Mucosa of stomach (tissue), 1 donor: ENCODE data around the gene TGFBR3.
"Not testable (repeated sequence)": the region's sequence is repeated elsewhere in the genome, so short reads cannot be mapped to it uniquely, and the experiment has no call there.

Source experiments
- H3K27me3 ChIP-seq: one replicate; pipeline ENCODE4 v1.7.0; 2013; ENCODE audit warnings: mild to moderate bottlenecking, low read length; ENCODE audit not compliant: control insufficient read depth, insufficient read depth
- H3K36me3 ChIP-seq: one replicate; pipeline ENCODE4 v1.7.0; 2013; ENCODE audit warnings: low read length; ENCODE audit not compliant: control insufficient read depth, insufficient read depth
- H3K4me1 ChIP-seq: one replicate; pipeline ENCODE4 v1.7.0; 2013; ENCODE audit warnings: mild to moderate bottlenecking, low read length; ENCODE audit not compliant: control insufficient read depth, insufficient read depth
- H3K4me3 ChIP-seq: one replicate; pipeline ENCODE4 v1.7.0; 2013; ENCODE audit warnings: low read length
- H3K9ac ChIP-seq: one replicate; pipeline ENCODE4 v1.7.0; 2013; ENCODE audit warnings: mild to moderate bottlenecking, low read length, moderate library complexity
- H3K9me3 ChIP-seq: one replicate; pipeline ENCODE4 v1.7.0; 2013; ENCODE audit warnings: mild to moderate bottlenecking, low read length, moderate library complexity; ENCODE audit not compliant: control insufficient read depth
- donor health status: Pancreatic carcinoma.

Gene TGFBR3

DNA sequence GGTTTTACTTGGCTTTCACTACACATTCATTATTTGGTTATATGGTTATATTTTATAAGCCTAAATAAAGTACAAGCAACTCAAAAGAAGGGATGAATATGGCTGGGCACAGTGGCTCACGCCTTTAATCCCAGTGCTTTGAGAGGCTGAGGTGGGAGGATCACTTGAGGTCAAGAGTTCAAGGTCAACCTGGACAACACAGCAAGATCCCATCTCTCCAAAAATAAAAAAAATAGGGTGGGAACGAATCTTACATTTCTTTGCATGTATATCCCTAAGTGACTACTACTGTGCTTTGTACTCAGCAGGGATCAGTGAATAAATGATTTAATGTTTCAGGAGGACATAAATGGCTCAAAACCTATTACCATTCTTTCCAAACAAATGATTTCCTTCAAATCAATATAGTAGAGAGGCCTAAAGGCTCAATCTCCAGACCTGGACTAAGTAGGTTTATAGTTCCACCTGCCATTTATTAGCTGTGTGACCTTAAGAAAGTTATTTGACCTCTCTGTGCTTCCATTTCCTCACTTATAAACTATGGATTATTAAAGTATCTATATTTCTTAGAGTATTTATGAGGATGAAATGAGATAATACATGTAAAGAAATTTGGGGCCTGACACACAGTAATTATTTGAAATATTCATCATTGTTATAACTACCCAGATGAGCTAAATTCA is 28.3 kb downstream of the TGFBR3 start:
- H3K27me3 ChIP-seq, result no peaks in the 10 kb centered on the region
- H3K4me1 ChIP-seq, result no peaks in the 10 kb centered on the region
- H3K9ac ChIP-seq, result no peak overlapping the region
- H3K9me3 ChIP-seq, result no peaks in the 10 kb centered on the region
- no peaks in the 10 kb centered on the region for H3K36me3 ChIP-seq
- no peak overlapping the region for H3K4me3 ChIP-seq

DNA sequence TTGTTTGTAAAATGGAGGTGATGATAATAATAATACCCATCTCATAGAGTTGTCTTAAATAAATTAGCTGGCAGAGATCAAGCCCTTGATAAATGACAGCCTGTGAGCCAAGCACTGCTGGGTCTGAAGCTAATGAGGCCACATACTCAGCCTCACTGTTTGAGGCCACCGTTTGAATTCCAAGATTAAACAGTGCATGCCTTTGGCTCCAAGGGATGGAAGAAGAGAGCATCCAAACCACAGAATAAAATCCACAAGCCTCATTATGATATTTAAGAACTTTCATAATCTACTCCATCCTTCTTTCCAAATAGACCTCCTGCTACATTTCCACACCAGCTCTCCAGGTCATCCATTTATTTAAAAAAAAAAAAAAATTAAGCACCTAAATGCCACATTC is 29.0 kb downstream of the TGFBR3 start:
- Histone ChIP-seq H3K27me3 (no peaks in the 10 kb centered on the region), H3K9me3 (no peaks in the 10 kb centered on the region), H3K9ac (no peak overlapping the region), H3K4me1 (no peaks in the 10 kb centered on the region), H3K36me3 (no peaks in the 10 kb centered on the region), H3K4me3 (no peak overlapping the region)

DNA sequence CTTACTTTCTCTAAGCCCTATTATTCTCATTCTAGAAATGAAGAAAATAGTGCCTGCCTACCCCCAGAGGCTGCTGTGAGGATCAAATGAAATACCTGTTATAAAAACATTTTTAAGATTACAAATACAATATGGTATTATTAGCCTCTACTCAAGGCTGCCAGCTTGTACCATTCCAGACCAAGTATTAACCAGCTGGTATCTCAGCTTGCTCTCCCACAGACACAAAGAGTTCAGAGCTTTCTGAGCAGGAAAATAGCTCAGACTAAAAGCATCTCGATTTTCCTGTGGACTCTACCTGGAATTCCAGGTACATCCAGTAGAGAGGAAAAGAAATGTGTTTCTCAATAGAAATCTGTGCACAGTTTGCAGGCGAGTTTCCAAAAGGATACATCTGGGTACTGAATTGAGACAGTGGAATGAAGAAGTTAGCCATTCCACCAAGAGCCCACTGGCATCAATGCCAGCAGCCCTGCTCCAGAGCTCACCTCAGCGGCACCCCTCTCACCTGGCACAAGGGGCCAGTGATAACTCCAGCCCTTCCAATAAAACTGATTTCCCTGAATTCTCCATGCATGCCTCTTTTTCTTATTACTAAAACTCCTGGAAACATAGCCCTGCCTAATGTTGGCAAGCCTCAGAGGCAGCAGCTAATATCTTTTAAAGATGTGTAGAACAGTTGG is 31.0 kb downstream of the TGFBR3 start:
- H3K27me3 ChIP-seq, result no peaks in the 10 kb centered on the region
- no peak overlapping the region for H3K4me3 ChIP-seq
- H3K4me1 ChIP-seq, result peaks cover 7% of the 10 kb centered on the region

DNA sequence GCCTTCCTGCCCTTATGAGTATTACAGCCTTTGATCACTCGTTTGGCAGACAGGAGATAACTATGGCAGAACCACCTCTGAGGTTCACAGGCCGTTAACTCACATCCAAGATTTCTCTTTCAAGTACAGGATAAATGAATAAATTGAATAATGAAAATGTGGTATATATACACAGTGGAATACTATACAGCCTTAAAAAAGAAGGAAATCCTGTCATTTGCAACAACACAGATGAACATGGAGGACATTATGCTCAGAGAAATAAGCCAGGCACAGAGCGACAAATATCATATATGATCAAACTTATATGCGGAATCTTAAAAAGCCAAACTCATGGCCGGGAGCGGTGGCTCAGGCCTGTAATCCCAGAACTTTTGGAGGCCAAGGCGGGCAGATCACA is 32.6 kb downstream of the TGFBR3 start:
- Histone ChIP-seq H3K36me3 (no peaks in the 10 kb centered on the region), H3K4me3 (no peak overlapping the region), H3K27me3 (no peaks in the 10 kb centered on the region), H3K9me3 (no peaks in the 10 kb centered on the region), H3K9ac (no peak overlapping the region), H3K4me1 (peaks cover 7% of the 10 kb centered on the region)

More for the DNA sequence above, 31.0 kb downstream of the TGFBR3 start:
- Histone ChIP-seq H3K9ac (no peak overlapping the region), H3K36me3 (no peaks in the 10 kb centered on the region), H3K9me3 (no peaks in the 10 kb centered on the region)

DNA sequence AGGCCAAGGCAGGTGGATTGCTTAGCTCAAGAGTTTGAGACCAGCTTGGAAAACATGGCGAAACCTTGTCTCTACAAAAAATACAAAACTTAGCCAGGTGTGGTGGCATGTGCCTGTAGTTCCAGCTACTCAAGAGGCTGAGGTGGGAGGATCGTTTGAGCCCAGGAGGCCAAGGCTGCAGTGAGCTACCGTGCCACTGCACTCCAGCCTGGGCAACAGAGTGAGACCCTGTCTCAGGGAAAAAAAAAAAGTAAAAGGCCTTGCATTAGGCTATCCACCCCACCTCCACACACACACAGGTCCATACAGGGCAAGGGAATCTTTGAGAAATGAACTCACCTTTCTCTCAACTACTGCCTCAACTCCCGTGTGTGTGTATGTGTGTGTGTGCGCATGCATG is 33.9 kb downstream of the TGFBR3 start:
- not testable (repeated sequence) for H3K9ac ChIP-seq, H3K36me3 ChIP-seq, H3K27me3 ChIP-seq, H3K9me3 ChIP-seq, H3K4me1 ChIP-seq, H3K4me3 ChIP-seq

DNA sequence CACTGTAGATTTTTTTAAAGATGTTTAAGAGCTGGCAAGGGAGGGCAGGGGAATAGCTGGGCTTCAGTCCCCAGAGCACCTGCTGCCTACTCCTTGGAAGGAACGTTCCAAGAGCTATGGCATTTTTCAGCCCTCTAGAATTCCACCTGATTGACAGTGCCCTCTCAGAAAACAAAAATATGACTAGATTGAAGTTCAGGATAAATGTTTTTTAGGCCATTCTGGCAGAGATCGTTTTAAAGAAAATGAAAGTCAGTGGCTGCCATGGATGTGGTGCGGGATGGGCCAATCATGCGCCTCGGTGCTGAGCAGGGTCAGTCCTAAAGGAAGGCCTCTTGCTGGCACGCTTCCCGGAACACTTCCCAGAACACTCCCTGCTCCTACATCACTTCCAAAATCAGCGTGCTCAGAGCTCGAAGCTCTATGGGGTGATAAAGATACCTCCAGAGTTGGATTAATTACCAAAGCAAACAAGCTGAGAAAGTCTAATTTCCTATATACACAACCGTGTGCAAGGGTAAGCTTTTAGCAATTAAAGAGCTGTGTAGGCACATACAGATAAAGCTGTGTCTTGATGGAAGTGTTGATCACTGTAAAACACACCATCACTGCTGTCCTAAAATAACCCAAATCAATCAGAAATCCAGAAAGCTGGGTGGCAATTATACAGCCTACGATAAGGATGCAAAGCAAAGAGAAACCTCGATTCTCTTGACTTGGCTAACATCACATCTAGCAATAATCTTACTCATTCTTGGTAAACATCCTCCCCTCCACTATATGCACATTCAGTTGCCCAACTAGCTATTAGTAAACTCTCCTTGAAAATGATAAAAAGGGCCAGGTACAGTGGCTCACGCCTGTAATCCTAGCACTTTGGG is 34.6 kb downstream of the TGFBR3 start:
- H3K9ac ChIP-seq, result no peak overlapping the region
- peaks cover 7% of the 10 kb centered on the region for H3K4me1 ChIP-seq
- H3K4me3 ChIP-seq, result no peak overlapping the region
- no peaks in the 10 kb centered on the region for H3K36me3 ChIP-seq
- H3K27me3 ChIP-seq, result no peaks in the 10 kb centered on the region
- no peaks in the 10 kb centered on the region for H3K9me3 ChIP-seq

DNA sequence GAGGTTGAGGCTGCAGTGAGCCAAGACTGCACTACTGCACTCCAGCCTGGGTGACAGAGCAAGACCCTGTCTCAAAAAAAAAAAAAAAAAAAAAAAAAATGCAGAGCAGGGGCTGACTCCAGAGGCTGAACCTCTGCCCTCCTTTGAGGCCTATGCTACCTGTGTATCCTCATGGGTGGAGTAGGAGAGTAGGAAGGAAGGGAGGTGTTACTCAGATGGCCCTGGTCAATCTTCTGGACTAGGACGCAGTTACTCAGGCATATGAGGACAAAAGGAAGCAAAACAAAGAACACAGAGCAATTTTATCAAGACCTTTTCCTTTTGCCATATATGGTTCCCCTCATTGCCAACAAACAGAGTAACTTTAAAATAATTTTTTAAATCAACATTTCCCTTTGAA is 35.2 kb downstream of the TGFBR3 start:
- Histone ChIP-seq H3K4me3 (no peak overlapping the region), H3K27me3 (no peaks in the 10 kb centered on the region), H3K9me3 (no peaks in the 10 kb centered on the region), H3K36me3 (no peaks in the 10 kb centered on the region), H3K4me1 (peaks cover 14% of the 10 kb centered on the region), H3K9ac (no peak overlapping the region)

DNA sequence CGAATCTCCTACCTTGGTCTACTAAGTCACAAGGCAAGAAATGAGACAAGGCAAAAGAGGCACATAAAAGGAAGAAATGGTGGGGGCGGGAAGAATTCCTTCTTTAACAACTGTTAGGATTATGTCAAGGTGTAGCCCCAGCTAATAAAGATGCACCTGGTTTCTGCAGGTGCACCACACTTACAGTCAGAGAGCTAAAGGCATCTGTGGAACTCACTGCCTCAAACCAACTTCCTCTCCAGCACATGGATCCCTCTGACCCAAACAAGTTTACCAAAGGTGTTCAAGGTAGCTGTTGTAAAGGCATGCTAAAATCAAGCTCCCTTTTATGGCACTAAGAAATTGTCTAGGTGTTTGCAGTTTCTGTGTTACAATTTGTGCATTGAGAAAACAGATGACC is 38.1 kb downstream of the TGFBR3 start:
- no peaks in the 10 kb centered on the region for H3K27me3 ChIP-seq
- no peak overlapping the region for H3K9ac ChIP-seq
- H3K4me1 ChIP-seq, result peaks cover 18% of the 10 kb centered on the region

DNA sequence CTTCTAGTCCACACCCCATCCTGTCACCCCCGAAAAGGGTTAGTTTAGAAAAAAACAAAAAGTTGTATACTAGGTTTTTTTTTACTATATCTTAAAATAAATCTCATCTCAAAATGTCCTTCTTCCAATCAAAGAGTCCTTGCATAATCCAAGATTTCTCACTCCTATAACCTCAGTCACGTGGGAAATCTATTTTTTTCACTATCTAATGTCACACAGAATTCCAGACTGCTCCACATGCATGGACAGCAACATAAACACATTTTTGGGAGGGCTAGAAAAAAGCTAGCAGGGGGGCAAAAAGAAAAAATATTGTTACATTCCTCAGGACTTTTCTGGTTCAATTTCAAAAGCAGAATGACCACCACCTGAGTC is 39.3 kb downstream of the TGFBR3 start:
- H3K36me3 ChIP-seq, result no peaks in the 10 kb centered on the region
- H3K4me1 ChIP-seq, result peaks cover 15% of the 10 kb centered on the region
- no peak overlapping the region for H3K9ac ChIP-seq
- H3K4me3 ChIP-seq, result no peak overlapping the region
- no peaks in the 10 kb centered on the region for H3K9me3 ChIP-seq
- H3K27me3 ChIP-seq, result no peaks in the 10 kb centered on the region

More for the DNA sequence above, 38.1 kb downstream of the TGFBR3 start:
- Histone ChIP-seq H3K9me3 (no peaks in the 10 kb centered on the region), H3K4me3 (no peak overlapping the region), H3K36me3 (no peaks in the 10 kb centered on the region)

DNA sequence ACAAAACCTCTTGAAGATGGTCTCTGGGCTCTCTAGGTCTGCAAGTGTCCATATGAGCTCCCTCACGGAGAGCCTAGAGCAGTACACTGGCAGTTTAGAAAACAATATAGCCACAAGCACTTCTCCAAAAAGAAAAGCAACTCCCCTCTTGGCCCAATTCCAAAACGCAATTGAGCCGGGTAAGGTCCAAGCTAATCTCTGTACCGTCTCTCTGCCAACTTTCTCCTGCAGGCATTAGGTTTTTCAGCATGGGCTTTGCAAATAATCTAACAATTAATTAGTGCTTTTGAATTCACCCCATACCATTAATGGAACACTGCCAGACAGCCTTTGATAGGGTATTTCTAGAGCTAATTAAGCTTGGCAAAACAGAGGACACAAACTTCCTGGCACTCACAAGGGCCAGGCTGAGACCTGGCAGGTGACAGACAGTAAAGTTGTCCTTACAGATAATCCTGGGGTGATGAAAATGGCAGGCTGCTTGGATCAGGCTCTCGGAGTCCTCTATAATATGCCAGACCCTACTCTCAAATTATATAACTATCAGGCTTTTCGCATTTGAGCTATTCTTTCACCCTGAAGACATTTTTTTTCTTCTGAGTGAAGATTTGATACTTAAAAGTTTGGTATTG is 39.8 kb downstream of the TGFBR3 start:
- Histone ChIP-seq H3K9me3 (no peaks in the 10 kb centered on the region), H3K4me3 (no peak overlapping the region), H3K36me3 (no peaks in the 10 kb centered on the region), H3K27me3 (no peaks in the 10 kb centered on the region), H3K4me1 (peaks cover 11% of the 10 kb centered on the region), H3K9ac (no peak overlapping the region)

DNA sequence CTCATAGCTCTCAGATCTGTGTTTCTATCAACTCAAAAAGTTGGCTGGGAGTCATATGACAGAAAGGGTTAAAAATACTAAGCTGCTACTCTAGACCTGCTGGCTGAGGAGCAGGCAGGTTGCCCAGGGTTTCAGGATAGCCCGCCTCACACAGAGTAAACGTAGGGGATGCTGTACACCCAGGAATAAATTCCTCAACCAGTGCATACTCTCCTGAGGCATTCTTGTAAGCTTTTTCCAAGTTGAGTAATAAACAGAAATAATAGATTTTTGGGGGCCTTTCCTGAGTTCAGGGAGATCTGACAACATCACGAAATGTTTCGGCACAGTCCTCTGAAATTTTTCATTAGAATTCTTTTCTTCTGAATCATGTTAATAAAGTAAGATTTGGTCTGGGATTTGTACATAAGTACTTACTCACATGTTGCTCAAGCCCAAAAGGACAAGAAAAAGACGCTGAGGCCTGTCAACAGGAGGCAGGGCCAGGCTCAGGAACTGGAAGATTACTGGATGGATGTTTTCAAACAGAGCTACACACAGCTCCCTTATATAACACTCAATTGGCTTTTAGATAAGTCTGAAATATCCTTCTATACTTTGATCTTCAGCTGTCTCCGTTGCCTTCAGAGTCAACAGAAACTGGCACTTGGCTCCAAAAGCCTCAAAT is 41.0 kb downstream of the TGFBR3 start:
- Histone ChIP-seq H3K27me3 (no peaks in the 10 kb centered on the region), H3K4me3 (no peak overlapping the region), H3K4me1 (peaks cover 11% of the 10 kb centered on the region), H3K36me3 (no peaks in the 10 kb centered on the region), H3K9ac (no peak overlapping the region), H3K9me3 (no peaks in the 10 kb centered on the region)
